H9 (cell line): ENCODE data around the gene PLCL1. TPM values are rescaled to one million over a fixed set of nuclear protein-coding genes. Genes with fewer than 3 reads are reported as not detected.

ENCODE experiments used
- DNase-seq: peaks from one replicate; pipeline ENCODE4 v3.0.0-alpha.2; 2017
- H2AFZ ChIP-seq: one replicate; pipeline ENCODE4 v1.6.1; 2013; ENCODE audit warnings: mild to moderate bottlenecking, low read length, control low read depth, moderate library complexity
- H2AK5ac ChIP-seq: 2 replicates; pipeline ENCODE4 v1.6.1; 2013; ENCODE audit warnings: low read length, control low read depth, mixed read lengths; ENCODE audit not compliant: insufficient read length
- H2BK120ac ChIP-seq: one replicate; pipeline ENCODE4 v1.6.1; 2013; ENCODE audit warnings: low read depth, mild to moderate bottlenecking, low read length, control low read depth, inconsistent platforms; ENCODE audit not compliant: poor library complexity, severe bottlenecking
- H2BK12ac ChIP-seq: 2 replicates; pipeline ENCODE4 v1.6.1; 2013; ENCODE audit warnings: low read length, control low read depth, mixed read lengths, low read depth; ENCODE audit not compliant: insufficient read length
- H2BK15ac ChIP-seq: 2 replicates; pipeline ENCODE4 v1.6.1; 2013; ENCODE audit warnings: low read depth, low read length, control low read depth
- H2BK20ac ChIP-seq: one replicate; pipeline ENCODE4 v1.6.1; 2013; ENCODE audit warnings: low read depth, mild to moderate bottlenecking, low read length, control low read depth, inconsistent platforms; ENCODE audit not compliant: poor library complexity, severe bottlenecking
- H2BK5ac ChIP-seq: 2 replicates; pipeline ENCODE4 v1.6.1; 2013; ENCODE audit warnings: low read length, control low read depth, mixed read lengths; ENCODE audit not compliant: insufficient read length
- H3K14ac ChIP-seq: 2 replicates; pipeline ENCODE4 v1.6.1; 2013; ENCODE audit warnings: low read length, control low read depth; ENCODE audit not compliant: insufficient read depth
- H3K18ac ChIP-seq: 2 replicates; pipeline ENCODE4 v1.6.1; 2013; ENCODE audit warnings: low read depth, mild to moderate bottlenecking, mixed read lengths, low read length, control low read depth; ENCODE audit not compliant: insufficient read length
- H3K23ac ChIP-seq: 2 replicates; pipeline ENCODE4 v1.6.1; 2013; ENCODE audit warnings: low read length, control low read depth, mixed read lengths, low read depth; ENCODE audit not compliant: insufficient read length
- H3K23me2 ChIP-seq: 2 replicates; pipeline ENCODE4 v1.6.1; 2013; ENCODE audit warnings: low read depth, mild to moderate bottlenecking, mixed read lengths, low read length, control low read depth; ENCODE audit not compliant: insufficient read length, poor library complexity, severe bottlenecking
- H3K27ac ChIP-seq: 2 replicates; pipeline ENCODE4 v1.5.1; 2013; ENCODE audit warnings: low read length, control low read depth, mixed read lengths, low read depth; ENCODE audit not compliant: insufficient read length
- H3K27me3 ChIP-seq: 2 replicates; pipeline ENCODE4 v1.6.1; 2013; ENCODE audit warnings: low read length, control low read depth, inconsistent platforms; ENCODE audit not compliant: insufficient read depth
- H3K4ac ChIP-seq: 2 replicates; pipeline ENCODE4 v1.6.1; 2013; ENCODE audit warnings: low read depth, mild to moderate bottlenecking, control low read depth, inconsistent platforms, low read length, moderate library complexity
- H3K4me1 ChIP-seq: 2 replicates; pipeline ENCODE4 v1.6.1; 2013; ENCODE audit warnings: low read length, control low read depth, inconsistent platforms; ENCODE audit not compliant: insufficient read depth
- H3K4me2 ChIP-seq: 2 replicates; pipeline ENCODE4 v1.6.1; 2013; ENCODE audit warnings: low read length, control low read depth, mixed read lengths; ENCODE audit not compliant: insufficient read length, insufficient read depth
- H3K56ac ChIP-seq: 2 replicates; pipeline ENCODE4 v1.6.1; 2013; ENCODE audit warnings: low read depth, mild to moderate bottlenecking, mixed read lengths, low read length, control low read depth; ENCODE audit not compliant: insufficient read length
- H3K79me1 ChIP-seq: 2 replicates; pipeline ENCODE4 v1.6.1; 2013; ENCODE audit warnings: low read depth, mild to moderate bottlenecking, moderate library complexity, low read length, control low read depth, inconsistent platforms; ENCODE audit not compliant: insufficient read depth, poor library complexity, severe bottlenecking
- H3K79me2 ChIP-seq: 2 replicates; pipeline ENCODE4 v1.6.1; 2013; ENCODE audit warnings: low read length, control low read depth, inconsistent platforms; ENCODE audit not compliant: insufficient read depth
- H3K9ac ChIP-seq: 2 replicates; pipeline ENCODE4 v1.6.1; 2013; ENCODE audit warnings: low read length, control low read depth, mixed read lengths; ENCODE audit not compliant: insufficient read length; ENCODE audit errors: extremely low read depth
- H3K9me3 ChIP-seq: one replicate; pipeline ENCODE4 v1.6.1; 2013; ENCODE audit warnings: low read depth, low read length, inconsistent platforms; ENCODE audit not compliant: control insufficient read depth
- H3T11ph ChIP-seq: one replicate; pipeline ENCODE4 v1.6.1; 2013; ENCODE audit warnings: mild to moderate bottlenecking, low read length, control low read depth, inconsistent platforms
- H4K20me1 ChIP-seq: one replicate; pipeline ENCODE4 v1.6.1; 2013; ENCODE audit not compliant: control insufficient read depth, insufficient read length, insufficient read depth
- H4K5ac ChIP-seq: 2 replicates; pipeline ENCODE4 v1.6.1; 2013; ENCODE audit warnings: low read depth, mild to moderate bottlenecking, mixed read lengths, low read length, control low read depth; ENCODE audit not compliant: insufficient read length
- H4K8ac ChIP-seq: replicated peaks from 2 replicates; pipeline ENCODE4 v1.6.1; 2013; ENCODE audit warnings: low read length, control low read depth, mixed read lengths, low read depth; ENCODE audit not compliant: insufficient read length
- H4K91ac ChIP-seq: 2 replicates; pipeline ENCODE4 v1.6.1; 2013; ENCODE audit warnings: low read depth, mild to moderate bottlenecking, moderate library complexity, mixed read lengths, low read length, control low read depth; ENCODE audit not compliant: insufficient read length
- H3K27ac Mint-ChIP-seq, 3 experiments: 2 replicates in 2 of 3; 3 replicates in 1 of 3; pipeline ENCODE4 v1.8.0; 2020 to 2021; ENCODE audit warnings: mixed read lengths in 3 of 3, mild to moderate bottlenecking in 1 of 3, moderate library complexity in 1 of 3
- H3K27me3 Mint-ChIP-seq: 2 replicates; pipeline ENCODE4 v1.8.0; 2021; ENCODE audit warnings: low read depth, mild to moderate bottlenecking, moderate library complexity, mixed read lengths
- H3K36me3 Mint-ChIP-seq, 3 experiments: 2 replicates in 2 of 3; 3 replicates in 1 of 3; pipeline ENCODE4 v1.8.0; 2020 to 2021; ENCODE audit warnings: low read depth in 3 of 3, mixed read lengths in 3 of 3; ENCODE audit not compliant: insufficient read depth in 1 of 3
- H3K4me1 Mint-ChIP-seq, 2 experiments: 2 replicates each; pipeline ENCODE4 v1.8.0; 2020; ENCODE audit warnings: mixed read lengths in 2 of 2
- H3K4me3 Mint-ChIP-seq, 2 experiments: 2 replicates in 1 of 2; 3 replicates in 1 of 2; pipeline ENCODE4 v1.8.0; 2020 to 2021; ENCODE audit warnings: mild to moderate bottlenecking in 2 of 2, mixed read lengths in 2 of 2, moderate library complexity in 1 of 2
- H3K9me3 Mint-ChIP-seq, 2 experiments: 2 replicates in 1 of 2; 3 replicates in 1 of 2; pipeline ENCODE4 v1.8.0; 2020; ENCODE audit warnings: mild to moderate bottlenecking in 2 of 2, mixed read lengths in 2 of 2, moderate library complexity in 1 of 2
- CTCF ChIP-seq: fragments of 200-600 bp; sonication (generic); conservative IDR thresholded peaks from 3 replicates; pipeline ENCODE4 v1.8.0; 2021; ENCODE audit warnings: antibody characterized with exemption, mild to moderate bottlenecking
- WGBS: extraction: QIAGEN DNeasy Blood & Tissue Kit; methylation state at CpG from one replicate; pipeline ENCODE4 v1.1.7; 2013; ENCODE audit warnings: missing lambda C conversion rate, low lambda C conversion rate, mixed read lengths; ENCODE audit not compliant: insufficient read length; ENCODE audit errors: extremely low coverage; 5-methylcytosine and 5-hydroxymethylcytosine counted together
- total RNA-seq: library from RNA; stranded (reverse); gene quantifications from 2 replicates; pipeline ENCODE4 v1.2.1, GENCODE V29; 2021

PLCL1 gene
- total RNA-seq, 1 experiment from 2014 or later, result 0.04 TPM

- H2AFZ ChIP-seq, result no peak overlapping the region
- no peak overlapping the region for H4K5ac ChIP-seq
- DNase-seq, result no peak
- no peaks in the 10 kb centered on the region for H3K79me2 ChIP-seq
- H3K23me2 ChIP-seq, result no peaks in the 10 kb centered on the region
- Mint-ChIP-seq H3K36me3 (no peaks in the 10 kb centered on the region), H3K27ac (no peak overlapping the region), H3K4me3 (no peak overlapping the region), H3K4me1 (peaks cover 5 to 9% of the 10 kb centered on the region in 2 experiments), H3K27me3 (no peaks in the 10 kb centered on the region), H3K9me3 (no peaks in the 10 kb centered on the region)
- no peak overlapping the region for H3K4ac ChIP-seq
- H2AK5ac ChIP-seq, result no peak overlapping the region
- H3K23ac ChIP-seq, result no peak overlapping the region
- no peak overlapping the region for H3K56ac ChIP-seq
- H3K4me2 ChIP-seq, result no peak overlapping the region
- no peaks in the 10 kb centered on the region for H3K4me1 ChIP-seq
- no peaks in the 10 kb centered on the region for H3K9me3 ChIP-seq
- no peak overlapping the region for H2BK5ac ChIP-seq
- no peak overlapping the region for H2BK15ac ChIP-seq
- no peak overlapping the region for H3K14ac ChIP-seq
- H3K27me3 ChIP-seq, result no peaks in the 10 kb centered on the region
- no peak overlapping the region for H3K27ac ChIP-seq
- H4K20me1 ChIP-seq, result no peaks in the 10 kb centered on the region
- H3K9ac ChIP-seq, result no peak overlapping the region
- H4K8ac ChIP-seq, result no peak overlapping the region
- H2BK120ac ChIP-seq, result no peak overlapping the region
- no peak overlapping the region for H3K18ac ChIP-seq
- no peak overlapping the region for H2BK20ac ChIP-seq
- H3T11ph ChIP-seq, result no peak overlapping the region
- TF ChIP-seq CTCF, result no peak
- no peak overlapping the region for H4K91ac ChIP-seq
- H3K79me1 ChIP-seq, result no peaks in the 10 kb centered on the region
- no peak overlapping the region for H2BK12ac ChIP-seq
- no CpG with 5 or more reads among the region's 1 CpG for WGBS
These were observed 312.4 kb downstream of the PLCL1 start for GRCh38 chr2:198116756-198117155.
